CD4-positive, alpha-beta T cell treated with Interleukin-6 for 4 hours (primary cell): ENCODE data around the gene ZFP30.
A peak's percentile ranks its signal among the peaks of the same experiment; 100 is the strongest.
"Not testable (repeated sequence)": the region's sequence is repeated elsewhere in the genome, so short reads cannot be mapped to it uniquely, and the experiment has no call there.

Experiments used
- DNase-seq: peaks from one replicate; pipeline ENCODE4 v3.0.0-alpha.2; 2020; ENCODE audit warnings: mixed read lengths

Gene ZFP30

GRCh38 chr19:37655301-37655688, at the start of gene ZFP30:
Gene ZFP30, minus strand, starts transcription at chr19:37655465. Its CDS starts 7,643 bp downstream, at chr19:37647822.
- peak; percentile 89 for DNase-seq

- no peak for DNase-seq
Measured at GRCh38 chr19:37699057-37699456, 43.8 kb upstream of the ZFP30 start.

- DNase-seq, result no peak
Measured at GRCh38 chr19:37698216-37698615, 43.0 kb upstream of the ZFP30 start.

GRCh38 chr19:37695144-37695899, 40.1 kb upstream of the ZFP30 start:
- DNase-seq, result no peak

GRCh38 chr19:37692956-37693620, 37.8 kb upstream of the ZFP30 start:
- DNase-seq, result no peak

- DNase-seq, result peak; percentile 89
Measured at GRCh38 chr19:37691881-37692504, 36.7 kb upstream of the ZFP30 start.

GRCh38 chr19:37683520-37683919, 28.3 kb upstream of the ZFP30 start:
- no peak for DNase-seq

- no peak for DNase-seq
Measured at GRCh38 chr19:37669450-37669914, 14.2 kb upstream of the ZFP30 start.

GRCh38 chr19:37657157-37657556, 1.9 kb upstream of the ZFP30 start:
- DNase-seq, result not testable (repeated sequence)

GRCh38 chr19:37655689-37656371, 565 bp upstream of the ZFP30 start:
- DNase-seq, result peak; percentile 91

GRCh38 chr19:37654629-37655300, 500 bp downstream of the ZFP30 start:
- peak; percentile 13 for DNase-seq

GRCh38 chr19:37654118-37654517, 1.1 kb downstream of the ZFP30 start:
- no peak for DNase-seq

GRCh38 chr19:37635076-37636056, 19.9 kb downstream of the ZFP30 start:
- DNase-seq, result no peak

- peak; percentile 62 for DNase-seq
Measured at GRCh38 chr19:37594982-37595382, 60.3 kb downstream of the ZFP30 start.

- DNase-seq, result peak; percentile 94
Measured at GRCh38 chr19:37594304-37594981, 60.8 kb downstream of the ZFP30 start, which contains the start of the genes ZNF540 and ZNF571. Gene ZNF540, plus strand, starts transcription at chr19:37594876. Its CDS starts 3,572 bp downstream, at chr19:37598448. Gene ZNF571, minus strand, starts transcription at chr19:37594792. Its CDS starts 8,116 bp downstream, at chr19:37586676.

GRCh38 chr19:37593996-37594303, 61.3 kb downstream of the ZFP30 start:
- DNase-seq, result no peak

GRCh38 chr19:37583340-37583739, 71.9 kb downstream of the ZFP30 start:
- DNase-seq, result no peak

GRCh38 chr19:37572203-37572602, 83.1 kb downstream of the ZFP30 start:
- DNase-seq, result no peak

GRCh38 chr19:37565370-37565669, 89.9 kb downstream of the ZFP30 start:
- DNase-seq, result no peak

- DNase-seq, result no peak
Measured at GRCh38 chr19:37564624-37565369, 90.5 kb downstream of the ZFP30 start.
